Tracheal epithelial cell (primary cell): ENCODE results near the gene CERS5. TPM values are rescaled to one million over a fixed set of nuclear protein-coding genes. Genes with fewer than 3 reads are reported as not detected.

Experiments
- total RNA-seq: library from RNA; depleted of rRNA; stranded (reverse); fragments of >200 nt; gene quantifications from 2 replicates; pipeline ENCODE4 v1.2.1, GENCODE V29; 2014

Gene CERS5, protein sequence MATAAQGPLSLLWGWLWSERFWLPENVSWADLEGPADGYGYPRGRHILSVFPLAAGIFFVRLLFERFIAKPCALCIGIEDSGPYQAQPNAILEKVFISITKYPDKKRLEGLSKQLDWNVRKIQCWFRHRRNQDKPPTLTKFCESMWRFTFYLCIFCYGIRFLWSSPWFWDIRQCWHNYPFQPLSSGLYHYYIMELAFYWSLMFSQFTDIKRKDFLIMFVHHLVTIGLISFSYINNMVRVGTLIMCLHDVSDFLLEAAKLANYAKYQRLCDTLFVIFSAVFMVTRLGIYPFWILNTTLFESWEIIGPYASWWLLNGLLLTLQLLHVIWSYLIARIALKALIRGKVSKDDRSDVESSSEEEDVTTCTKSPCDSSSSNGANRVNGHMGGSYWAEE
- 17.9 and 26.7 TPM in 2 replicates for total RNA-seq

DNA sequence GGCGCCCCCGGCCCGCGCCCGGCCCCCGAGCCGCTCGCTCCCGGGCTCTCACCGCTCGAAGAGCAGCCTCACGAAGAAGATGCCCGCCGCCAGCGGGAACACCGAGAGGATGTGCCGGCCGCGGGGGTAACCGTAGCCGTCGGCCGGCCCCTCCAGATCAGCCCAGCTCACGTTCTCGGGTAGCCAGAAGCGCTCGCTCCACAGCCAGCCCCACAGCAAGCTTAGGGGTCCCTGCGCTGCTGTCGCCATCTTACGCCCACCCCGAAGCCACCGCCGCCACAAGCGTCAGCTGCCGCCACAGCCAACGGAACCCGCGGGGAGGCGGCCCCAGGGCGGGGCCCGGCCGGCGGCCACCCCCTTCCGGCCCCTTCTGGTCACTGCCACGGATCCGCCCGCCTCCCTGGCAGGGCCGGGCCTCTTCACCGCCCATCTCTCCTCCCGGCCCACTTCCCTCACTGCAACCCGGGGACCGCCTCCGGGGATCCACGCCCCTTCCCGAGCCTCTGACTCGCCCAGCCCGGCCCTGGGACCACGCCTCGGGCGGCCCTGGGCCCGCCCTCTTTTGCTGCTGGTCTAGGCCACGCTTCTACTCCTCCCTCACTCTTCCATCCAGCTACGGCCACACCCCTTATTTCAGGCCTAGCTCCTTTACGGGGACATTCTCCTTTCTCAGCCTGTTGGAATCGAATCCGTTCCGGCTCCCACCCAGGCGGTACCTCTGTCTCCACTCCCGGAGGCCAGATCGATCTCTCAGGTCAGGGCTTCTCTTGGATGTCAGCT is at the start of gene CERS5:
CERS5 (minus strand) TSS at position 321 of the 780 bp plus-strand sequence; CDS start at position 249, 72 bp downstream.

DNA sequence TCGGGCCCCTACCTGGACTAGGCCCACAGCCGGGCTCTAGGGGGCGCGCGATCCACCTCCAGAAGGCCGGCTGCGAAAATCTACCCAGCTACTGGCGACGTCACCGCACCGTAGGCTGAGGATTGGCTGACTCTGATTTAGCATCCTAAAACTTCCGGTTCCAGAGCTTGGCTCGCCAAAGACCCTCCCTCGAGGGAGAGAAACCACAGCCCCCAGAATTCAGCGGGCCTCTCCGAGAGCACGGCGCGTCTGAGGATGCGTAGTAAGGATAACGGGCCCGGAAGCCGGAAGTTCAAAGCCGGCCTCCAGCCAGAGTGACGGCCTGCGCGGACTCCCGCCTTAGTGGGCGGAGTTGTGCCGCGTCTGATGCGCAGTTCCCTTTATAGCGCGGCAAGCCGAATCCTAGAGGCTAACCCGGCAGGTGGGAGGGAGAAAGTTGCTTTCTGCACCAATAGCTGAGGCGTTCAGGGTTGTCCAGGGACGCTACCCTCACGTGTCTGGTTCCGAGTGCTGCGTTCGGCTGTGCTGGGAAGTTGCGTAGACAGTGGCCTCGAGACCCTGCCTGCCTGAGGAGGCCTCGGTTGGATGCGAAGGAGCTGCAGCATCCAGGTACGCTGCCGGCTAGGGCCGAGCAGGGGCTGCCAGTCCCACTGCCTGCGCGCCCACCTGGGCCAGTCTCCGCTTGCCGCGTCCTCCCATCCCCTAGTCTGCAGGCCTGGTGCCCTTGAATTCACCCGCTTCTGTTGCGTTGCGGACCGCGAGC is 55.3 kb downstream of the CERS5 start, which contains the start of gene COX14:
COX14 (plus strand) TSS at position 544 of the 763 bp plus-strand sequence. CDS start 7,808 bp downstream, outside the sequence.

DNA sequence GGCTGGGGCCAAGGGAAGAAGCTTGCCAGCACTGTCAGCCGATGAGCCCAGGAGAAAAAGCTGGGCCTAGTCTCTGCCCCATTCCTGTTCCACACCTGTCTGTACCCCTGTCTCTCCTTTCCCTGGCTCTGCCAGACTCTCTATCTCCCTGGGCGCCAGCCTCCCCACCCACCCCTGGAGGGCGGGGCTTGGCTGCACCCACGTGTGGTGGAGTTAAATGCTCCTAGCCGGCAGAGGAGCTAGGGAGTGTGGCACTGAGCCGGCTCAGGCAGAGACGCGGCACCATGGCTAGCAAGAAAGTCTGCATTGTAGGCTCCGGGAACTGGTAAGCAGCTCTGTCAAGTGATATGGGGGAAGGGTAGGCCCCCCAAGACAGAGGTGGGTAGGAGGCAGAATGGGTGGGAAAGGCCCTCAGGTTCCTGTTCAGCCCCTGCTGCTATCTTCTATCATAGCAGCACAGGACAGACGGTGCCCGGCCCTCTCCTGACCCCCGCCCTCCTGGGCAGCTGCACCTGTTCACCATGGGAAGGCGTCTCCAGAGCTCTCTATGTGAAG is 63.3 kb downstream of the CERS5 start, which contains the start of gene GPD1:
GPD1 (plus strand) TSS at position 242 of the 555 bp plus-strand sequence; CDS start at position 285, 43 bp downstream.

DNA sequence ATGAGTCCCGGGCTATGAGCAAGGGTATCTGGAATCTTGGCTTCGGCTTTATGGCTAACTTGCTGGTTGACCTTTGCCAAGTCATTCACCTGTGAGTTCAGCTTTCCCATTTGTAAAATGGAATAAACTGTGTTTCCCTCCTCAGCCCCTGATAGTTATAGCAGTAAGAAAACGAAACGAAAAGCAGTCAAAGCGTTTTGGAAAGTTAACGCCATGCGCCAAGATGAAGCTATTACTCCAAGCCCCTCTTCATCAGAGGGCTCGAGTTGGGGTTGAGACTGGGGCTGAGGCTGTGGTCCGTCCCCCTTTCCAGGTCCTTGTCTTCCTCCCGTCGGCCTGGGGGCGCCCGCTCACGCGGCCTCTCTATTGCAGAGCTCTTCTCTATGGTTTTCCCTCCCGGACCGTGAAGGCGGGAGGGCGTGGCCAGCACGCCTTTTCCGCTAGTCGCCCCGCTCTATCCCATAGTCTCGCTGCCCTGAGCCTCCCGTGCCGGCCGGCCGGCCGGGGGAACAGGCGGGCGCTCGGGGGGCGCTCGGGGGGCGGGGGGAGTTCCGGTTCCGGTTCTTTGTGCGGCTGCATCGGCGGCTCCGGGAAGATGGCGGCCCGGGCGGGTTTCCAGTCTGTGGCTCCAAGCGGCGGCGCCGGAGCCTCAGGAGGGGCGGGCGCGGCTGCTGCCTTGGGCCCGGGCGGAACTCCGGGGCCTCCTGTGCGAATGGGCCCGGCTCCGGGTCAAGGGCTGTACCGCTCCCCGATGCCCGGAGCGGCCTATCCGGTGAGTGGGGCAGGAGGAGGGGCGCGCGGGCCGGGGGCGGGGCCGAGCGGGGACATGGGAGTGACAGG is 82.2 kb downstream of the CERS5 start, which contains the start of gene SMARCD1:
SMARCD1 (plus strand) TSS at position 568 of the 840 bp plus-strand sequence; CDS start at position 596, 28 bp downstream.

Other genes starting within 250 kb of the CERS5 start
- under 0.01 TPM in 1 of 2 replicates, not detected in the other for gene AQP2, start 216.6 kb downstream of the CERS5 start, total RNA-seq
- gene AQP5, start 205.5 kb downstream of the CERS5 start, total RNA-seq, result 0.43 TPM in 1 of 2 replicates, not detected in the other
- gene AQP6, start 194.4 kb downstream of the CERS5 start, total RNA-seq, result not detected in 2 replicates
- 16.0 and 17.4 TPM in 2 replicates for gene RACGAP1, start 141.9 kb downstream of the CERS5 start, total RNA-seq
- 1.1 and 1.4 TPM in 2 replicates for gene ASIC1, start 109.8 kb downstream of the CERS5 start, total RNA-seq
- gene SMARCD1, start 82.0 kb downstream of the CERS5 start, total RNA-seq, result 31.8 and 41.9 TPM in 2 replicates
- 1.2 TPM in 1 of 2 replicates, not detected in the other for gene GPD1, start 63.4 kb downstream of the CERS5 start, total RNA-seq
- gene COX14, start 55.1 kb downstream of the CERS5 start, total RNA-seq, result 41.0 and 51.2 TPM in 2 replicates
- 97.4 and 107 TPM in 2 replicates for gene LIMA1, start 116.2 kb upstream of the CERS5 start, total RNA-seq
- gene FAM186A, start 229.2 kb upstream of the CERS5 start, total RNA-seq, result not detected in 2 replicates
- gene LARP4, start 233.5 kb upstream of the CERS5 start, total RNA-seq, result 31.3 and 40.5 TPM in 2 replicates